IMR-90 (cell line): ENCODE measurements around the gene GLYATL1. TPM values are rescaled to one million over a fixed set of nuclear protein-coding genes. Genes with fewer than 3 reads are reported as not detected.

Source experiments
- ATAC-seq: fragments of 200-7000 bp; cut with Tn5 transposase; 2 replicates; pipeline ENCODE4 v1.9.1; 2020; ENCODE audit warnings: low read depth, mild to moderate bottlenecking, moderate library complexity
- BruUV-seq: library from RNA; stranded (reverse); fragments of 400-500 nt; replicated peaks from 2 replicates; lab custom pipeline; 2021; lab: Mats Ljungman, UMichigan
- CTCF ChIA-PET: fragments of 300-600 bp; formaldehyde crosslinking; extraction: SDS; loops from one replicate; lab custom pipeline; 2021; ENCODE audit warnings: antibody characterized with exemption; lab: Yijun Ruan, JAX
- POLR2A ChIA-PET: fragments of 300-600 bp; sonication (Branson Sonifier 250); formaldehyde crosslinking; loops from one replicate; lab custom pipeline; 2022; ENCODE audit warnings: antibody characterized with exemption; ENCODE audit not compliant: unreplicated experiment; lab: Charles Lee
- DNase-seq: peaks from one replicate; pipeline ENCODE4 v3.0.0; 2013
- H2AFZ ChIP-seq: replicated peaks from 2 replicates; pipeline ENCODE3; 2013; ENCODE audit warnings: low read length, mild to moderate bottlenecking; ENCODE audit not compliant: poor library complexity
- H2AK5ac ChIP-seq: 2 replicates; pipeline ENCODE4 v1.6.1; 2013; ENCODE audit warnings: low read depth, low read length, inconsistent platforms
- H2AK9ac ChIP-seq: replicated peaks from 2 replicates; pipeline ENCODE3; 2013; ENCODE audit warnings: mild to moderate bottlenecking, low read depth, low read length, moderate library complexity; ENCODE audit not compliant: poor library complexity
- H2BK120ac ChIP-seq: 2 replicates; pipeline ENCODE4 v1.6.1; 2013; ENCODE audit warnings: low read depth, low read length, inconsistent platforms
- H2BK15ac ChIP-seq: 3 replicates; pipeline ENCODE4 v1.6.1; 2013; ENCODE audit warnings: low read depth, low read length, inconsistent platforms
- H2BK20ac ChIP-seq: 2 replicates; pipeline ENCODE4 v1.6.1; 2013; ENCODE audit warnings: low read depth, mild to moderate bottlenecking, inconsistent platforms, low read length, moderate library complexity
- H2BK5ac ChIP-seq: 2 replicates; pipeline ENCODE4 v1.6.1; 2013; ENCODE audit warnings: mild to moderate bottlenecking, low read depth, low read length, inconsistent platforms; ENCODE audit not compliant: poor library complexity, severe bottlenecking
- H3K14ac ChIP-seq: replicated peaks from 2 replicates; pipeline ENCODE4 v1.6.1; 2013; ENCODE audit warnings: low read depth, low read length, inconsistent platforms
- H3K18ac ChIP-seq: 2 replicates; pipeline ENCODE4 v1.6.1; 2013; ENCODE audit warnings: low read depth, low read length, control low read depth
- H3K23ac ChIP-seq: 2 replicates; pipeline ENCODE4 v1.6.1; 2013; ENCODE audit warnings: low read depth, low read length, inconsistent platforms
- H3K27ac ChIP-seq: 2 replicates; pipeline ENCODE4 v1.5.1; 2013; ENCODE audit warnings: mild to moderate bottlenecking, control low read depth, low read length; ENCODE audit not compliant: insufficient read depth
- H3K27me3 ChIP-seq: 2 replicates; pipeline ENCODE4 v1.6.1; 2013; ENCODE audit warnings: low read length; ENCODE audit not compliant: control insufficient read depth, insufficient read depth
- H3K36me3 ChIP-seq: 2 replicates; pipeline ENCODE4 v1.6.1; 2013; ENCODE audit warnings: low read length, mixed read lengths; ENCODE audit not compliant: control insufficient read depth, insufficient read depth
- H3K4ac ChIP-seq: 2 replicates; pipeline ENCODE4 v1.6.1; 2013; ENCODE audit warnings: low read depth, low read length, inconsistent platforms
- H3K4me1 ChIP-seq: 2 replicates; pipeline ENCODE4 v1.6.1; 2013; ENCODE audit warnings: low read length, mixed read lengths; ENCODE audit not compliant: control insufficient read depth, insufficient read depth
- H3K4me2 ChIP-seq: 2 replicates; pipeline ENCODE4 v1.6.1; 2013; ENCODE audit warnings: low read depth, mild to moderate bottlenecking, control low read depth, low read length, moderate library complexity
- H3K4me3 ChIP-seq: 2 replicates; pipeline ENCODE4 v1.5.1; 2013; ENCODE audit warnings: low read depth, mild to moderate bottlenecking, control low read depth, low read length, moderate library complexity; ENCODE audit not compliant: insufficient read depth
- H3K56ac ChIP-seq: 2 replicates; pipeline ENCODE4 v1.6.1; 2013; ENCODE audit warnings: low read length, inconsistent platforms; ENCODE audit not compliant: insufficient read depth; ENCODE audit errors: extremely low read depth
- H3K79me1 ChIP-seq, 2 experiments: 2 replicates each; pipeline ENCODE4 v1.6.1; 2013; ENCODE audit warnings: low read length in 2 of 2, inconsistent platforms in 1 of 2, low read depth in 1 of 2
- H3K9ac ChIP-seq: 2 replicates; pipeline ENCODE4 v1.6.1; 2013; ENCODE audit warnings: low read depth, low read length, control low read depth
- H3K9me1 ChIP-seq: 2 replicates; pipeline ENCODE4 v1.6.1; 2013; ENCODE audit warnings: low read length, inconsistent platforms; ENCODE audit not compliant: insufficient read depth
- H3K9me3 ChIP-seq: 2 replicates; pipeline ENCODE4 v1.6.1; 2013; ENCODE audit warnings: low read length; ENCODE audit not compliant: control insufficient read depth, insufficient read depth
- H4K20me1 ChIP-seq: 2 replicates; pipeline ENCODE4 v1.6.1; 2013; ENCODE audit warnings: low read length, inconsistent platforms; ENCODE audit not compliant: insufficient read depth
- H4K5ac ChIP-seq: 2 replicates; pipeline ENCODE4 v1.6.1; 2013; ENCODE audit warnings: mild to moderate bottlenecking, low read depth, low read length, control low read depth
- H4K8ac ChIP-seq, 2 experiments: 2 replicates each; pipeline ENCODE4 v1.6.1; 2013; ENCODE audit warnings: low read depth in 2 of 2, low read length in 2 of 2, control low read depth in 1 of 2, inconsistent platforms in 1 of 2
- H4K91ac ChIP-seq: 2 replicates; pipeline ENCODE4 v1.6.1; 2013; ENCODE audit warnings: low read depth, low read length, inconsistent platforms; ENCODE audit not compliant: insufficient read depth
- BHLHE40 ChIP-seq: fragments of 150-350 bp; IDR thresholded peaks from 2 replicates; pipeline ENCODE4 v1.6.1; 2016; ENCODE audit warnings: mild to moderate bottlenecking, low read depth, low read length
- CEBPB ChIP-seq: IDR thresholded peaks from 2 replicates; pipeline ENCODE4 v1.6.1; 2012; ENCODE audit warnings: low read depth, low read length, improper control_type of control experiment
- CHD1 ChIP-seq: IDR thresholded peaks from 2 replicates; pipeline ENCODE4 v1.6.1; 2012; ENCODE audit warnings: low read depth, low read length, improper control_type of control experiment
- ELK1 ChIP-seq: fragments of 150-350 bp; IDR thresholded peaks from 2 replicates; pipeline ENCODE4 v1.6.1; 2016; ENCODE audit warnings: low read depth, mild to moderate bottlenecking, low read length, moderate library complexity, borderline replicate concordance
- FOS ChIP-seq: fragments of 150-350 bp; IDR thresholded peaks from 2 replicates; pipeline ENCODE4 v1.6.1; 2016; ENCODE audit warnings: low read depth, low read length
- MAFK ChIP-seq: IDR thresholded peaks from 2 replicates; pipeline ENCODE4 v1.6.1; 2012; ENCODE audit warnings: low read depth, low read length, improper control_type of control experiment
- MAZ ChIP-seq: IDR thresholded peaks from 2 replicates; pipeline ENCODE4 v1.6.1; 2012; ENCODE audit warnings: low read depth, mild to moderate bottlenecking, low read length, improper control_type of control experiment, moderate library complexity, borderline replicate concordance
- MXI1 ChIP-seq: IDR thresholded peaks from 2 replicates; pipeline ENCODE4 v1.6.1; 2012; ENCODE audit warnings: low read depth, mild to moderate bottlenecking, low read length, moderate library complexity, borderline replicate concordance
- NFE2L2 ChIP-seq: fragments of 150-350 bp; IDR thresholded peaks from 2 replicates; pipeline ENCODE4 v1.6.1; 2016; ENCODE audit warnings: low read depth, mild to moderate bottlenecking, low read length
- POLR2A ChIP-seq: IDR thresholded peaks from 2 replicates; pipeline ENCODE4 v1.6.1; 2012; ENCODE audit warnings: mild to moderate bottlenecking, low read depth, low read length
- RAD21 ChIP-seq: IDR thresholded peaks from 2 replicates; pipeline ENCODE4 v1.6.1; 2012; ENCODE audit warnings: low read length, improper control_type of control experiment
- RCOR1 ChIP-seq: IDR thresholded peaks from 2 replicates; pipeline ENCODE4 v1.6.1; 2012; ENCODE audit warnings: mild to moderate bottlenecking, low read length, improper control_type of control experiment; ENCODE audit not compliant: insufficient replicate concordance
- RFX5 ChIP-seq: IDR thresholded peaks from 2 replicates; pipeline ENCODE4 v1.8.0; 2012; ENCODE audit warnings: low read depth, mild to moderate bottlenecking, low read length, moderate library complexity
- SMC3 ChIP-seq: fragments of 150-350 bp; IDR thresholded peaks from 2 replicates; pipeline ENCODE4 v1.6.1; 2016; ENCODE audit warnings: low read depth, mild to moderate bottlenecking, antibody characterized with exemption, low read length, moderate library complexity
- WGBS, 2 experiments: methylation state at CpG; one replicate each; pipeline versions ENCODE4 v1.1.5 to v1.1.7; 2013; ENCODE audit warnings: missing lambda C conversion rate in 2 of 2; ENCODE audit not compliant: insufficient read length in 1 of 2; ENCODE audit errors: extremely low coverage in 2 of 2; 5-methylcytosine and 5-hydroxymethylcytosine counted together
- dilution Hi-C: fragments of 300-500 bp; cut with HindIII; formaldehyde crosslinking; loops from one replicate; pipeline ENCODE4 v1.14.3; 2018; ENCODE audit warnings: low sequenced_read_pairs; ENCODE audit not compliant: unreplicated experiment
- in situ Hi-C: fragments of 300-500 bp; cut with MboI; formaldehyde crosslinking; loops from 3 replicates; pipeline ENCODE4 v1.14.3; 2019; ENCODE audit warnings: low sequenced_read_pairs, inconsistent platforms, mixed read lengths
- intact Hi-C: fragments of 100-400 bp; cut with micrococcal nuclease; formaldehyde crosslinking; loops from 2 replicates; pipeline ENCODE4 v1.10.0; 2022
- polyA plus RNA-seq, 3 experiments: library from polyadenylated mRNA; depleted of rRNA; stranded (reverse); fragments of >200 nt; gene quantifications; 2 replicates each; pipeline ENCODE4 v1.2.3, GENCODE V29; 2012; ENCODE audit warnings: low replicate concordance in 1 of 3
- total RNA-seq: library from RNA; depleted of rRNA; stranded (reverse); fragments of >200 nt; gene quantifications from 2 replicates; pipeline ENCODE4 v1.2.3, GENCODE V29; 2012
- TF ChIP-seq, protein P1 (sequence below): fragments of 150-350 bp; IDR thresholded peaks from 2 replicates; pipeline ENCODE4 v1.6.1; 2017; ENCODE audit warnings: mild to moderate bottlenecking, antibody characterized with exemption, low read length, low read depth
- TF ChIP-seq, protein P2 (sequence below): conservative IDR thresholded peaks from 2 replicates; pipeline ENCODE4 v1.5.1; 2012; ENCODE audit warnings: mild to moderate bottlenecking, low read depth, low read length, improper control_type of control experiment

GLYATL1 gene
- total and polyA plus RNA-seq, 2 of the 4 experiments (the other 2 are of a cell fraction), result 0.54 to 0.58 TPM

- Histone ChIP-seq H3K79me1 (no peaks in the 10 kb centered on the region), H2BK120ac (no peak overlapping the region), H3K36me3 (no peaks in the 10 kb centered on the region), H2BK20ac (no peak overlapping the region), H2BK15ac (no peak overlapping the region), H3K9ac (no peak overlapping the region), H2AK9ac (no peak overlapping the region), H2AK5ac (no peak overlapping the region), H3K14ac (no peak overlapping the region), H4K5ac (no peak overlapping the region), H3K9me1 (no peaks in the 10 kb centered on the region), H3K4me2 (no peak overlapping the region), H3K9me3 (no peaks in the 10 kb centered on the region), H4K91ac (no peak overlapping the region), H2AFZ (no peak overlapping the region), H3K4ac (no peak overlapping the region), H4K20me1 (no peaks in the 10 kb centered on the region), H3K27me3 (no peaks in the 10 kb centered on the region), H3K18ac (no peak overlapping the region), H3K4me3 (no peak overlapping the region), H3K27ac (no peak overlapping the region), H4K8ac (no peak overlapping the region), H3K4me1 (no peaks in the 10 kb centered on the region), H3K56ac (no peak overlapping the region), H3K23ac (no peak overlapping the region), H2BK5ac (no peak overlapping the region)
- dilution Hi-C loops (no loop called here), in situ Hi-C loops (no loop called here), intact Hi-C loops (no loop called here)
- no peak for DNase-seq
- CTCF ChIA-PET, result no interaction called here
- ATAC-seq, result no peak
- 58% methylated on average over 2 of the region's 3 CpGs; no CpG with 5 or more reads in 1 of the 2 experiments for WGBS, 2 experiments
- no TSS peak for BruUV-seq
- POLR2A ChIA-PET, result no interaction called here
- TF ChIP-seq MAZ, result no peak
- no peak for TF ChIP-seq RFX5
- no peak for TF ChIP-seq CEBPB
- no peak for TF ChIP-seq MAFK
- TF ChIP-seq, protein P1, sequence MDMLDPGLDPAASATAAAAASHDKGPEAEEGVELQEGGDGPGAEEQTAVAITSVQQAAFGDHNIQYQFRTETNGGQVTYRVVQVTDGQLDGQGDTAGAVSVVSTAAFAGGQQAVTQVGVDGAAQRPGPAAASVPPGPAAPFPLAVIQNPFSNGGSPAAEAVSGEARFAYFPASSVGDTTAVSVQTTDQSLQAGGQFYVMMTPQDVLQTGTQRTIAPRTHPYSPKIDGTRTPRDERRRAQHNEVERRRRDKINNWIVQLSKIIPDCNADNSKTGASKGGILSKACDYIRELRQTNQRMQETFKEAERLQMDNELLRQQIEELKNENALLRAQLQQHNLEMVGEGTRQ, result no peak
- TF ChIP-seq BHLHE40, result no peak
- no peak for TF ChIP-seq MXI1
- TF ChIP-seq, protein P2, sequence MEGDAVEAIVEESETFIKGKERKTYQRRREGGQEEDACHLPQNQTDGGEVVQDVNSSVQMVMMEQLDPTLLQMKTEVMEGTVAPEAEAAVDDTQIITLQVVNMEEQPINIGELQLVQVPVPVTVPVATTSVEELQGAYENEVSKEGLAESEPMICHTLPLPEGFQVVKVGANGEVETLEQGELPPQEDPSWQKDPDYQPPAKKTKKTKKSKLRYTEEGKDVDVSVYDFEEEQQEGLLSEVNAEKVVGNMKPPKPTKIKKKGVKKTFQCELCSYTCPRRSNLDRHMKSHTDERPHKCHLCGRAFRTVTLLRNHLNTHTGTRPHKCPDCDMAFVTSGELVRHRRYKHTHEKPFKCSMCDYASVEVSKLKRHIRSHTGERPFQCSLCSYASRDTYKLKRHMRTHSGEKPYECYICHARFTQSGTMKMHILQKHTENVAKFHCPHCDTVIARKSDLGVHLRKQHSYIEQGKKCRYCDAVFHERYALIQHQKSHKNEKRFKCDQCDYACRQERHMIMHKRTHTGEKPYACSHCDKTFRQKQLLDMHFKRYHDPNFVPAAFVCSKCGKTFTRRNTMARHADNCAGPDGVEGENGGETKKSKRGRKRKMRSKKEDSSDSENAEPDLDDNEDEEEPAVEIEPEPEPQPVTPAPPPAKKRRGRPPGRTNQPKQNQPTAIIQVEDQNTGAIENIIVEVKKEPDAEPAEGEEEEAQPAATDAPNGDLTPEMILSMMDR, result no peak
- no peak for TF ChIP-seq CHD1
- TF ChIP-seq POLR2A, result no peak
- TF ChIP-seq ELK1, result no peak
- TF ChIP-seq RAD21, result no peak
- TF ChIP-seq NFE2L2, result no peak
- TF ChIP-seq SMC3, result no peak
- no peak for TF ChIP-seq FOS
- TF ChIP-seq RCOR1, result no peak
Measured at GRCh38 chr11:58933661-58934060, 5.6 kb upstream of the GLYATL1 start.
